Fibroblast of peridontal ligament (primary cell): ENCODE measurements around the gene DCLK2.

ENCODE experiments used
- DNase-seq: peaks from one replicate; pipeline ENCODE4 v3.0.0-alpha.2; 2010; ENCODE audit errors: extremely low read depth

DCLK2 gene

DNA sequence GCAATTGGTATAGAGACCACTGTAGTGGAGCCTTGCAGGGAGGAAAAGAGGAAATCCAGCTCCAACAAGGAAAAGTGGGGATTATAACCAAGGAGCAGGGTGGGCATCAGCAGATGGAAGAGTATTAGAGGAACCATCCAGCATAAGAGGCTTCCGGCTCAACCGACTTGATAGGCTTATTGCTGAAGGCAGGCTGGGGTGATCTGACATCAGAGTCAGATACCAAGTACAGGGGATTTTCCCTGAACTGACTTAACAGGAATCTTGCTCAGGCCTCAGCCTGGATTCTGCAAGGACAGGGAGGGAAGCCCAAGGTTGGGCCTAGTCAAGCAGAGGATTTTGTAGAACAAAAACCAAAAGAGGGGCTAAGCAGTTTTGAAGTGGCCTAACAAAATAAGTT is 129.6 kb downstream of the DCLK2 start:
- no peak for DNase-seq

DNA sequence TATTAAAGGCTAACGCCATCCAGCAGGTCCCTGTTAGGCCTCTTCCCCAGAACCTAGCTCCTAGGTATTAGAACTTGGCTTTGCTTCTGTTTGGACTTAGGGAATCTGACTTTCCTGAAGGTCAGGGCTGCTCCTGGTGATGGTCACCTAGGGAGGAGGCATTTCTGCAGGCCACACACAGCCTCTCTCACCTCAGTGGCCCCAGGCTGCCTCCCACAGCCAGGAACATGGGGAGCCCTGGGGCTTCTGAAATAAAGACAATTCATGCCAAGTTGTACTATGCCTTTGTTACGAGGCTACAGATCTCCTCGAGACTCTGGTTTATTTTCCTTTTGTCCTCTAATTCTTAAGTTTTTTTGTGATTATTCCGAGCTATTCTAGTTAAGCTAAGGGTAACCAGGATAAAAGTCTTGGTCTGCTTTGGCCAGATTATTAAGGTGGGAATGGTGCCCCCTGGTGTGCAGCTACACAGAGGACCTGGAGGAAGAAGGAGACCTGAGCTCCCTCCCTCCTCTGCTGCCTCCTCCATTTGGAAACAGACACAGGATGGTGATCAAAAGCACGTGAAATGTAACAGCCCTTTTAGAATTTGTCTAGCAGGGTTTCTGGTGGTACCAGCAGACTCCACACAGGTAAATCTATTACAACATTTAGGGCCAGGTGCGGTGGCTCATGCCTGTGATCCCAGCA is 131.0 kb downstream of the DCLK2 start:
- peak; percentile 71 for DNase-seq

DNA sequence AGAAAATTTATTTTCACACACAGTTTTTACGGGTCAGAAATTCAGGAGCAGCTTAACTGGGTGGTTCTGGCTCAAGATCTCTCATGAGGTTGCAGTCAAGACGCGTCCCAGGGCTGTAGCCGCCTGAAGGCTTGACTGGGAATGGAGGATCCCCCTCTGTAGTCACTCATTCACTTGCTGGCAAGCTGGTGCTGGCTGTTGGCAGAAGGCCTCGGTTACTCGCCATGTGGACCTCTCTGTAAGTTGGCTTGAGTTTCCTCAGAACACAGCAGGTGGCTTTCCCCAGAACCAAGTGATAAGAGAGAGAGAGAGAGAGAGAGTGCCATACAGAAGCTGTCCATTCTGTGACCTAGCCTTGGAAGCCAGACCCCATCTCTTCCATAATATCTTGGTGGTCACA is 132.8 kb downstream of the DCLK2 start:
- no peak for DNase-seq

DNA sequence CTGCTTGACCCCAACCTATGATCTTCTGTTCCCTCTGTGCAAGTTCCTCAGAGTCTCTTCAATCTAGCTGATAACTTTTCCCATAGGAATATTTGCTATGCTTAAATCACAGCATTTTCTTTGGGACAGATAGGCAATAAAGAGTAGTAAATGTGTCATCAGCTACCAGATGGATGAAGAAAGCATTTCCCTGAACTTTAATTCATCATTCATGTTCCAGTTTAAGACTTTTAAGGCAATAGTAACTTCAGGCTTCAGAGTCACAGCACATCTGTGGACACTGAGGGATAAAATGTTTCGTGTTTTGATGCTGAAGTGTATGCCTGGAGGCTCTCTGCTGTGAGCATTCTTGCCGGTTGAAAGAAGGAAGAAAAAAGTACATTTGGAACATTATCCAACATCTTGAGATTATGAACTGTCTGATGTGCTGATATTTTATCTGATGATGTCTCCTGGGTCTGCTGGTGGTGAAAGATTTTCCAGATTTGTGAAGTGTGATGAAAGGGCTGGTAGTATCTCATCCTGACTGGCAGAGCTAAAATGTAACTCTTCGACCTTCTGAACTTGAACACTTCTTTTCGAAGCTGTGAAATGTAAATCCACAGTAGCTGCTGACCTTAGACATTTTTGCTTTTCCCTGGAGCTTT is 133.7 kb downstream of the DCLK2 start:
- peak; percentile 24 for DNase-seq

DNA sequence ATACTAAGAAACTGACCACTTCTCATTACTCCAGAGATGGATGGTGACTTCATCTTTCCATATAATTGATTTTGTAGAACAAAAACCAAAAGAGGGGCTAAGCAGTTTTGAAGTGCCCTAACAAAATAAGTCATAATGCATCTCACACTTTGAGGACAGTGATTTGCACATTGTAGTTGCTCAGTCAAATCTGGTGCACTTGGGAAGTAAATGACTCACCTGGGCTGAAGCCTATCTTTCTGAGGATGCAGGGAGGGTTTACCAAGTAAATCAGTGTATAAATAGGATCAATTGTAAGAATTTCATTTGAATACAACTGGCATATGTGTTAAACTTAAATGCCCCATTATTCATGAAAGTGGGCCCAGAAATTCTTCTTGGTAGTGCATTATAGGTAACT is 134.2 kb downstream of the DCLK2 start:
- no peak for DNase-seq

DNA sequence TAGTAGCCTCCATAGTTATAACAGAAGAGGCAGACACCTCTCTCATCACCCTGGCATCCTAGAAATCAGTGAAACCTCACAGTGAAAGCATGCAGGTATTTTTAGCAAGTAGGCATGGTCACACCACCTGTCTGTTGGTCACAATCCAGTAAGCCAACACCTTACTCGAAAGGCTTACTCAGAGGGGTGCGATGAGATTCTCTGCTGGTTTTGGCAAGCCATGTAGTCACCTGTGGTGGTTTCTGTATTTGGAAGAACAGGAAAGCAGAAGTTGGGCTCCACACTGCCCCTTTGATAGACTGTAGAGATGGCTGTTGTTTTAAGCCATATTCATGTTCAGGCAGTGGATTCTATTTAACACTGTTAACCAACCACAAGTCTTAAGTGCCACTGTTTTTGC is 134.7 kb downstream of the DCLK2 start:
- no peak for DNase-seq

DNA sequence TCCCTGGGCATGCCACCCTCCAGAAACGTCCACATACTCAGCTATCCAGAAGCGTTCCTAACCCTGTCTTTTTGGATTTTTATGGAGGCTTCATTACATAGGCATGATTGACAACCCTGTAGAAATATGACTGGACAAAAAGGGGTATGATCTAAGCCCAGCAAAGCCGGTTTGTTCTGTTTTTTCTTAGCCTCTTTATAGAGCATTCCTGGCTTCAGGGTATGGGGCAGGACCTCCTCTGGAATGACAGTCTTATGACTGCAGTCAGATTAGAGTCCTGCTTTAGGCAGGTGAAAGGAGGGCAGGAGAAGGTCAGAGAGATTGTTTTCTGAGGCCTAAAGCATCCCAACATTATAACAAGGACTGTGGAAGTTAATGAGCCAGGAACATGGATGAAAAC is 137.4 kb downstream of the DCLK2 start:
- no peak for DNase-seq

DNA sequence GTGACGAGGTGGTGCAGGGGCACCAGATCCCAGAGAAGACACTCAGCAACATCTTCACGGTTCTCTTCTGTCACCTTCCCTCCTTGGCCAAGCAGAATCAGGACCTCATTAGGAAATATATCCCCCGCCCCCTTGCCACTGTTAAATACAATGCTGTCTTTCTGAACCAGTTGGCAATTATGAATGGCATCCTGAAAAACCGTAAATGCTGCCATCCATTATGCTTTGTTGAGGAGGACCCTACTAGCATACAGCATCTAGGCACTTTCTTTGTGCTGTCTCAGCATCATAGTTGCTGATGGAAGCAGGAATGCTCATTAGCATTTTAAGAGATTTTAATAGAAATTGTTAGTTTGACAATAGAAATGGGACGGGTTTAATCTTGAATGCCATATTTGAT is 138.5 kb downstream of the DCLK2 start:
- DNase-seq: no peak

DNA sequence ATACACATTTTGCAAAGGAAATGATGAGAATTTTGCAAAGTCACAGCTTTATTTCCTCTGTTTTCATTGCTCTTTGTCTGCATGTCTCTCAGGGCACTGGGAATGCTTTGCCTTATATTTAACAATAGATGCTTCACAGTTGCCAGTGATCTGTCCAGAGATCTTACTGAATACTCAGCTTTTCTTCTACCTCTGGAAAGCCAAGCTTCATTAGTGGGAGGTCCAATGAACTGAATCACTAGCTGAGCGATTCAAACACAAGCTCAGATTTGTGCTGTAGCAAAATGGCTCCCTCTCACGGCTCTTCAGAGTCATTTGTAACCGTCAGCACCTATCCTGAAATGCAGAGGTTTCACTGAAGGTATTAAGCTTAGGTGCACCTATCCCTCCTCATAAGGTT is 138.9 kb downstream of the DCLK2 start:
- DNase-seq: peak; percentile 93

DNA sequence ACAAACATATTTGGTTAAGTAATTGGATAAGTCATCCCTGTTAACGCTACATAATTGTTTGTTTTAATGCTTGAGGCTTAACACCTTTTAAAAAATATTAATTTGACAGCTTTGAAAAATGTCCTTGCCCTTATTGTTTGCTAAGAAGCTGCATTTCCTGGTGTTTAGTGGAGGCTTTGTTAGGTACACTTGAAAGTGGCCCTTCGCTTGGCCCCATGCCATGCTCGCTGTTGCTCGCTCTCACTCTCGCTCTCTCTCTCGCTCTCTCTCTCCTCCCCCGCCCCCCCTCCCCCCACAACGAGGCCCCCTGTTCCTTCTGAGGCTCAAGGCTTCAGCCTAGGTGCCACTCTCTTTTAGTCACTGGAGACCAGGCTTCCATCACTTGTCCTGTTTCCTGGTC is 139.6 kb downstream of the DCLK2 start:
- no peak for DNase-seq

DNA sequence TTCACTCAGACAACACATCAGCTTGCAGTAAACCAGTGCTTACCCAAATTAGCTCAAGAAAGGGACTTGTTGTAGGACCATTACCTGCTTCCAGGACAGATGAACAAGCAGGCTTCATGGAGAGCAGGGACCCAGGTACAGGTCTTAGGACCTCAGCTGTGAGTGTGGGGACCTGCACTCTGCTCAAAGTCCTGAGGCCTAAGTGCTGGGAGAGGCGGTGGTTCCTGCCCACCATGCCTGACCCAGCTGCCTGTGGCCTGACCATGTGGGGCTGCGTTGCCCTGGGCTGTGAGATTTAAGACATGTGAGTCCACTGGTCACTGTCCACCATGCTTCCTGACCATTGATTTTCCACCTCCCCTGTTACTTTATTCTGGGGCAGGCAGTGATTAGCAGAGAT is 140.2 kb downstream of the DCLK2 start:
- no peak for DNase-seq

DNA sequence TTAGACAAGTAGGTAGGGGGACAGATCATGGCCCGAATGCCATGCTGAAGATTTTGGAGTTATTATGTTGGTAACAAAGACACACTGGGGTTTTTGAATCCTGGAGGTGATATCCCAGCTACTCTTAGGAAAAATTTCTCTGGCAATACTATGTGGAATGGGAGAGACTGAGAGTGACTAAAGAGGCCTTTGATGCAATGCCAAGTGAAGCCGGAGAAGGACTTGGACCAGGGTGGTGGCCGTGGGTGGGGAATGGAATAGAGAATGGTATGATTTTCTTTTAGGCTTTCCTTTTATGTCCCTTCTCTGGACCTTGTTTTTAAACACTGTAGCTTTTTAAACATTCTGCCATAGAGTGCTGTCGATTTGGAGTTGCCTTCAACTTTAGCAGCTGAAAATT is 141.6 kb downstream of the DCLK2 start:
- DNase-seq: peak; percentile 55

DNA sequence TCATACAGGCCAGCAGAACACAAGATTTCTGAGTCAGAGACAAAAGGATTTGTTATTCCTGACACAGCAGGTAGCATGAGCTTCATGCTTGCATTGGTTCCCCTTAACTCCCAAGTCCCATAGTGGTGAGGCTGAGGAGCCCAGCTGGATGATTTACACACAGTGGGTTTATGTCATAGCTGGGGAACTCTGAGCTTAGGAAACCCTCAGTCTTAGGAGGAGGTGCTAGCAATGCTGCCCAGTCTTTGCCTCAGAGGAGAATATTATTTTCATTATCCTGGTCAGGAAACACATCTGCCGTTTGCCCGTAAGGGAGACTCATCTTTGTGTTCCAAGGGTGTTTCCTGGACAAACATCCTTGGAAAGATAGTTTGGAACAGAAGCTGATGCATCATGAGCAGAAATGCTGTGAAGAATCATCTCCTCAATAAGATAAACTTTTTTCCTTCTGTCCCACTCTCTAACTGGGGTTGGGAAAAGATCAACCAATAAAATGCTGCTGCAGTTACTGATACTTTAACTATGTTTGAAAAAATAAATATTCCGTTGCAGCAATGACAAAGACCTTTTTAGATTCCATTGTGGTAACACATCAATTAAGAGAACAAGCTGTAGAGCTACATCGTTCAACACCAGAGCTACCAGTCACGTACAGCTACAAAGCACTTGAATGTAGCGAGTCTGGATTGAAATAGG is 146.8 kb downstream of the DCLK2 start:
- DNase-seq: peak; percentile 98

DNA sequence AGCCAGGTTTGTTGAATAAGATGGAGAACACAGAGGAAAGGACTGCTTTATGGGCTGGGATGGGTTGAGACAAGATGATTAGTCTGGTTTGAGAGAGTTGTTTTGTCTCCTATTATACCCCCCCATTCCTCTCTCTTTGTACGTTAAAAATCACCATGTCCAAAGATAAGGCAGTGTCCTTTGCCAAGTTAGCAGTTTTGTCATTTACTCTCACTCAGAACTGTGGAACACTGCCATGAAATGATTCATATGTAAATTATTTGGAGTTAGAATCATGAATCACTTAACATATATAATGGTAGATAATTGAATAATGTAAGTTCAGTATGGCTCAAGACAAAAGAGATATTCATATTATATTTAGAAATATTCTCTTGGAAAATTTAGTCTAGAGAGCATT is 151.3 kb downstream of the DCLK2 start:
- peak; percentile 75 for DNase-seq

DNA sequence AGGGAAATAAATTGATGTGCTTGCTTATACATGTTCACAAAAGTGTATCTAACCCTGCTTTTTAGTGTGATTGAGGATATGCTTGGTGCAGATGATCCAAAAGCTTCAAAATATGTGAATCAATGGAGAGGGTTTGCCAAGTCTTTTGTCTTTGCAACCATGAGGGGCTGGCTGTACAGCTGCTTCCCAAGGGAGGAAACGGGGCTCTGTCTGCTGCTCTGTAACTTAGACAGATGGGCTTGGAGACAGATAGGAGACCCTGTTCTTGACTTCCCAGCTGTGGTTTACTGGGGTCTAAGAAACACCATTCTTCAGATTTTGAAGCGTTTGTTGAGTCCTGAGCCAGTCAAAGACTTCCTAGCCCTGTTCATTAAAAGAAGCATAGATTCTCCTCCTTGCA is 152.3 kb downstream of the DCLK2 start:
- no peak for DNase-seq

DNA sequence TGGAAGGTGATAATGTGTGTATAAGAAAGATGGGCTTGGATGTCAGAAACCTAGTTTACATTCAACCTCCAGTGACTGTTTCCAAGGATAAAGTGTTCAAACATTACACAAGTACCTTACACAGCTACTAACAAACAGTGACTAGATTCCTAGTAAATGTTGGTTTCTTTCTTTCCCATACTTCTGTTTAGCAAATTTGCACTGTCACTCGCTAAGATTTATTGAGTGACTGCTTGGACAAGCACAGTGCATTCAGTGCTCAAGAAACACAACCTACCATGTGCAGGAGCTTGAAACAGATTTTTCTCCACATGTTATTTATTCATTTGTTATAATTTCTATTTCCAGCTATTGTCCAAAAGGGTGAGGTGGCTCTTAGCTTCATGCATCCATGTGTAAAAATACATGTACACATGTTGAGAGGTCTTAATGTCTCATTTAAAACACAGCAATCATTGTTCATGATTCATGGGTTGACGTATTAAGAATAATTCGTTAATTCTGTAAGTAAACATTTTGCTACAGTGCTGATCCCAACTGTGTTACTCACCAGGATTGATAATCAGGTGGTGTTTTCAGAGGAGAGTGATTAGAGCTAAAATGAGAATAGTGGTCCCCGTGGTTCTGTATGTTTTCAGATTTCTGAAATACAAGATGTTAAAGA is 153.0 kb downstream of the DCLK2 start:
- no peak for DNase-seq

DNA sequence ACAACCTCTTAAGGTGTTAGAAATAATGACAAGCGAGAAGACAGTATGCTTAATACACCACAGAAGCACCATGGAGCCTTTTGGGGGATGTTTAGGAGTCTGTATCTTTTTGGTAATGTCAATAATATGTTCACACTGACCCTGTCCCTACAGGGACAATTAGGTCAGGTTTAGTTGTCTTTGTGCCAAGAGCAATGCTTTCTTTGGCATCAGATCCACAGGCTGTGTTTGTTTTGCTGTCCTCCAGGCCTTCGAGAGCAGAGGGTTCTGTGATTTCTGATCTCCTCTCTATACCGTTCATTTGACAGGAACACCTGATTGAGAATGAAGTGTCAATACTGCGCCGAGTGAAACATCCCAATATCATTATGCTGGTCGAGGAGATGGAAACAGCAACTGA is 153.8 kb downstream of the DCLK2 start:
- DNase-seq: no peak

DNA sequence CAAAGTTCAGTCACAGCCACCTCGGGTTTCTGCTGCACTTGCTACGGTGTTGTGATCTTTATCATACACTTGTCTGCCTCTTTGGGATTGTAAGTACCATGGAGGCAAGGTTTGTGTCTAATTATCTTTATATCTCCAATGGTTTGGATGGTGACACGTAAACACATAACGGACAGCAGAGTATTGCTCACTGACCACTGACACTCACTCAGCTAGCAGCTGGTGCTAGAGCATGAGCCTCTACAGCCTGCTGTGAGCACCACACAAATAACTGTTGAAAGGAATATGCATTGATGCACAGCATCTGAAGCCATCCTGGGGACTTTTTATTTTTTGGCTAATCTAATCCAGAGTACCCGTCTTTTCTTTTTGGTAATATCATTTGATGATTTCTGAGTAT is 156.0 kb downstream of the DCLK2 start:
- DNase-seq: no peak

DNA sequence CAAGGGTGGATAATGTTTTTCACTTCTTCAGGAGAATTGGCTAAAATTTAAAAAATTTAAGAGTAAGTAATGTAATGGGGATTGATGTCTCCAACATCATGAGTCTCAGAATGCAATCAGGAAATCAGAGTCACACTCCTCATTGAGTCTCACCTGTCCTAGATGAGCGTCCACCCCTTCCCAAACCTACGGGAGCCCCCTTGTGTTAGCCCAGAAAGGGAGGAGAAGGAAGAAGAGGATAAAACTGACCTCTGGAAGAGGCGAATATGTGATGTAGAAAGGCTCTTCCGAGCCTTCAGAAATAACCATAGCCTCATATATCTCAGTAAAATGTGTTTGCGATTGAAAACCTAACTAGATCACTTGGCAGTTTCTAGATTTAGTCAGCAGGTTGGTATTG is 157.1 kb downstream of the DCLK2 start:
- DNase-seq: no peak

DNA sequence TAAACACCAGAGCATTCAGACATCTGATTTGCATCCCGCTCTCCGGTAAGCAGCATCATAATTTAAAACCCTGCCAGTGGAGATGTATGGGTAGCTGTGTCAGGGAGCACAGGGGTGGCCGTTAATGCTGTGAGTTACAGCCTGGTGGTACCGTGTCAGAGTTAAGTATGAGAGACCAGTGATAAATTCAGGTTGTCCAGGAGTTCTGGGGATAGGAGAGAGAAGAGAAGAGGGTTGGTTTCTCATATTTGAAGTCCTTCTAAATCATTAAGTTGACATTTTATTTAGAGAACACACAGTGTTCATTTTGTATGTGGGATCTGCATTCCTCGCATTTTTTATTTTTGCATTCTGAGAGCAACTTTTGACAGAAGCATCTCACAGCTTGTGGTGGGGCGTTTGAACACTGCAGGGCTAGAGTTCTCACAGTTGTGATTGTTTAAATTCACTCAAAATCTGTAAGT is 157.6 kb downstream of the DCLK2 start:
- peak; percentile 67 for DNase-seq

DNA sequence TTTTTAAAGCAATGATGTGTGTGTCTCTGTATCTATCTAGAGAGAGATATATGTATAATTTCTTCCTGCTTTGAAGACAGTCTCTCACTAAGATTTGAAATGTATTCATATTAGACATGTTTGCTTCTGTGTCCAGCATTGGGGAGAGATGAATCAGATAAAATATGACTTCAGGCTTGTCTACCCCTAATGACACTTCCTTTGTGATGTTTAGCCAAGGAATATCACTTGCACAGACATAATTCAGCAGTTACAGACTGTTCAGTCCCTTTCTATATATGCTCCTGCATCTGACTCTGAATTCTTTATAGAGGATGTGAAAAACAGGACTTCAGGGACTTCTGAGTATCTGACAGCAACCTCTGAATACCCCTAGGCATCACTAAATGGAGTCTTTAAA is 158.4 kb downstream of the DCLK2 start:
- DNase-seq: peak; percentile 43

DNA sequence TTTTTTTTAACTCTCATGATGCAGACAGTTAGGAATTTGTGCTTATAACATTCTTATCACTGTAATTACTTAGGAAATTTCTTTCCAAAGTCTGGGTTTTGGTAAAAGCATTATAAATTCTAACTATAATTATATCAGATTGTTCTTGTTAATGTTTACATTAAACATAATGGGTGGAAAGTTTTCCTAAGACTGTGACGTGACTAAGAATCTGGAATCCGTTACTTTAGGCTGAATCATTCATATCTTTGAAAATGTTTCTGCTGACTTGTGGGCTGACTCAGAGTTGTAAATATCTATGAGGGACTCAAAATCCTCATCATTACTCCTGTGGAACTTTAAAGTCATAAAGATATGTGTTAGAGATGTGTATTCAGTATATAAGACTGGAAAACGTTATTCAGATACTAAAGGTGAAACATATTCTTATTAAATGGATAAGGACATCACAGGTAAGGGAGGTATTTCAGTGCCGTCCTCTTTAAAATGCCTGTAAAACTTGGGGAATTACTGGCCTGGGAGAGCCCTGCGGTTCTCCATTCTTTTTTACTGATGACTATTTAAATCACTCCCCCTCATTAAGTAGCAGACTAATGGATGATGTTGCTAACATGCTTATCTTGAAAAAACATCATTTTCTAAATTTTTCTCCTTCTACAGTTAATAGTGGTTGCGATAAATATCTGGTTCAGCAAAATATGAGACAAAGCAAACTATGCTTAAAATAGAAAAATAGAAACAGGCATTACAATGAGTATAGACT is 159.0 kb downstream of the DCLK2 start:
- peak; percentile 99 for DNase-seq
